Right renal pelvis (tissue), 4 donors: ENCODE results near the gene TSPAN5. TPM values are rescaled to one million over a fixed set of nuclear protein-coding genes. Genes with fewer than 3 reads are reported as not detected.

ENCODE experiments used
- DNase-seq, 4 donors: peaks; one replicate each; pipeline ENCODE4 v3.0.0-alpha.2; 2013; ENCODE audit warnings: low read depth in 4 of 4, low spot score in 3 of 4, missing footprints in 1 of 4
- polyA plus RNA-seq, 4 donors: library from polyadenylated mRNA; unstranded; fragments of 120-200 nt; gene quantifications; one replicate each; pipeline ENCODE4 v1.2.1, GENCODE V29; 2013; ENCODE audit not compliant: insufficient read length in 4 of 4

Gene TSPAN5
- polyA plus RNA-seq, 4 donors, result 26.1 to 31.4 (median 29.2) TPM

DNA sequence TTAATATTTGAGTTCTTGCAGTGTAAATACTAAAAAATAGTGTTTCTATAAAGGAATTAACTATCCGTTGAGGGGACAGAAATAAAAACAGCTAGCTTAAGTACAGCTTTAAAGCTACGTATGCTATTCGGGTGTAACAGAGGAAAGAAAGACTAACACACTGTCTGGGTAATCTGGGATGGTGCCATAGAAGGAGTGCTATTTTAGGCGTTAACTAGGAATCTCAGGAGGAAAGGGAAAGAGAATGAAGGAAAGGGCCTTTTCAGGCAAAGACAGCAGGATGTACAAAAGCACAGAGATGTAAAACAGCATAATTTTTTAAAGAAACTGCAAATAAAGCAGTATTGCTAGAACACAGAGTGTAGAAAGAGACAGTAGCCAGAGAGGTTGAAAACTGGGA, 235.4 kb downstream of the TSPAN5 start:
- DNase-seq, result no peak

DNA sequence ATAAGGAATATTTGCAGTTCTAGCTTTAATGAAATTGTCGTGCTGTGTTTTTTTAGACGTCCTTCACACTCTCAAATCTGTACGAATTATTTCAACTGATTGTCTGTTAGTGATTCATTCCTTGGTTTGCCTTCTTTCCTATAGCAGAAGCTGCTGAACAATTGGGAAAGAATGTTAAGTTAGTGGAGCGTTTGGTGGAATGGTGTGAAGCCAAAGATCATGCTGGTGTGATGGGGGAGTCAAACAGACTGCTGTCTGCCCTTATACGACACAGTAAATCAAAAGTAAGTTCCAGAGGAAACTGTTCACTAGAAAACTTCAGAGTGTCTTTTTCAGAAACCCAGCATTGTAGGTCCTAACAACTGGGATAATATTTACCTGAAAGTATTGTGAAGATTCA, 237.3 kb downstream of the TSPAN5 start:
- peak in 1 of 4 donors; percentile 1 for DNase-seq
